ENCODE results near the gene PHAX.
"Not testable (repeated sequence)": the region's sequence is repeated elsewhere in the genome, so short reads cannot be mapped to it uniquely, and the experiment has no call there.

The PHAX gene

GRCh38 chr5:126594748-126595485 is 5.8 kb upstream of the PHAX start, which contains the start of gene ALDH7A1:
TSS of gene ALDH7A1 (minus strand) at chr5:126595219. CDS start at chr5:126595198, 21 bp downstream.
- H3K4me1 ChIP-seq (ENCODE audit: insufficient read depth, poor library complexity, severe bottlenecking): peaks cover 18% of the 10 kb centered on the region
- TF ChIP-seq CTCF (IDR thresholded peaks at IDR 0.05; ENCODE audit: poor library complexity, severe bottlenecking): peak; percentile 81
- DNase-seq (ENCODE audit: low spot score) (peak; percentile 95), ATAC-seq (ENCODE audit: low read depth) (peak; percentile 77)
- peak within 1 kb of the TSS; percentile 75 for H3K27ac ChIP-seq (ENCODE audit: poor library complexity, severe bottlenecking)
- no peaks in the 10 kb centered on the region for H3K27me3 ChIP-seq (ENCODE audit: insufficient read depth, poor library complexity, severe bottlenecking)
- H3K36me3 ChIP-seq (ENCODE audit: low read depth): peaks cover 25% of the 10 kb centered on the region
- H3K9me3 ChIP-seq (ENCODE audit: severe bottlenecking): no peaks in the 10 kb centered on the region
- H3K4me3 ChIP-seq (ENCODE audit: severe bottlenecking): peak within 1 kb of the TSS; percentile 41

GRCh38 chr5:126595486-126596083 is 5.2 kb upstream of the PHAX start:
- Histone ChIP-seq H3K27ac (ENCODE audit: poor library complexity, severe bottlenecking) (peak overlapping the region; percentile 75), H3K9me3 (ENCODE audit: severe bottlenecking) (no peaks in the 10 kb centered on the region), H3K27me3 (ENCODE audit: insufficient read depth, poor library complexity, severe bottlenecking) (no peaks in the 10 kb centered on the region), H3K4me3 (ENCODE audit: severe bottlenecking) (no peak overlapping the region), H3K4me1 (ENCODE audit: insufficient read depth, poor library complexity, severe bottlenecking) (peaks cover 25% of the 10 kb centered on the region), H3K36me3 (ENCODE audit: low read depth) (peaks cover 19% of the 10 kb centered on the region)
- no peak for DNase-seq (ENCODE audit: low spot score)
- ATAC-seq (ENCODE audit: low read depth): no peak
- peak; percentile 45 for TF ChIP-seq CTCF (IDR thresholded peaks at IDR 0.05; ENCODE audit: poor library complexity, severe bottlenecking)

- H3K9me3 ChIP-seq (ENCODE audit: severe bottlenecking): no peaks in the 10 kb centered on the region
- no peaks in the 10 kb centered on the region for H3K27me3 ChIP-seq (ENCODE audit: insufficient read depth, poor library complexity, severe bottlenecking)
- DNase-seq (ENCODE audit: low spot score) (no peak), ATAC-seq (ENCODE audit: low read depth) (peak; percentile 46)
- peak overlapping the region; percentile 75 for H3K27ac ChIP-seq (ENCODE audit: poor library complexity, severe bottlenecking)
- no peak overlapping the region for H3K4me3 ChIP-seq (ENCODE audit: severe bottlenecking)
- H3K36me3 ChIP-seq (ENCODE audit: low read depth): peaks cover 13% of the 10 kb centered on the region
- no peak for TF ChIP-seq CTCF (IDR thresholded peaks at IDR 0.05; ENCODE audit: poor library complexity, severe bottlenecking)
- H3K4me1 ChIP-seq (ENCODE audit: insufficient read depth, poor library complexity, severe bottlenecking): peaks cover 27% of the 10 kb centered on the region
These were observed 3.6 kb upstream of the PHAX start for GRCh38 chr5:126597156-126597555.

- Histone ChIP-seq H3K36me3 (ENCODE audit: low read depth) (peaks cover 22% of the 10 kb centered on the region), H3K27ac (ENCODE audit: poor library complexity, severe bottlenecking) (peak overlapping the region; percentile 72), H3K4me1 (ENCODE audit: insufficient read depth, poor library complexity, severe bottlenecking) (peaks cover 32% of the 10 kb centered on the region), H3K27me3 (ENCODE audit: insufficient read depth, poor library complexity, severe bottlenecking) (no peaks in the 10 kb centered on the region), H3K4me3 (ENCODE audit: severe bottlenecking) (no peak overlapping the region), H3K9me3 (ENCODE audit: severe bottlenecking) (no peaks in the 10 kb centered on the region)
- ATAC-seq (ENCODE audit: low read depth): no peak
- no peak for DNase-seq (ENCODE audit: low spot score)
- no peak for TF ChIP-seq CTCF (IDR thresholded peaks at IDR 0.05; ENCODE audit: poor library complexity, severe bottlenecking)
These were observed 1.2 kb upstream of the PHAX start for GRCh38 chr5:126599499-126599898.

GRCh38 chr5:126599971-126600630 is 646 bp upstream of the PHAX start:
- ATAC-seq (ENCODE audit: low read depth): peak; percentile 35; the same call in 1 of the 3 replicates
- H3K27ac ChIP-seq (ENCODE audit: poor library complexity, severe bottlenecking): peak overlapping the region; percentile 72
- DNase-seq (ENCODE audit: low spot score): not testable (repeated sequence)

More at GRCh38 chr5:126599971-126600630, 646 bp upstream of the PHAX start:
- H3K27me3 ChIP-seq (ENCODE audit: insufficient read depth, poor library complexity, severe bottlenecking); H3K9me3 ChIP-seq (ENCODE audit: severe bottlenecking): not testable (repeated sequence)
- peaks cover 32% of the 10 kb centered on the region for H3K4me1 ChIP-seq (ENCODE audit: insufficient read depth, poor library complexity, severe bottlenecking)
- peak overlapping the region; percentile 99 for H3K4me3 ChIP-seq (ENCODE audit: severe bottlenecking)
- peaks cover 28% of the 10 kb centered on the region for H3K36me3 ChIP-seq (ENCODE audit: low read depth)
